Measurements from ENCODE around the gene PEX19. TPM values are rescaled to one million over a fixed set of nuclear protein-coding genes. Genes with fewer than 3 reads are reported as not detected.

PEX19 gene
- total and polyA plus RNA-seq, 10 of the 15 experiments (the other 5 are each of a cell fraction or from before 2014, with no cell fraction given), result 27.1 to 58.1 (median 39.6) TPM

GRCh38 chr1:160285506-160285905 is 573 bp upstream of the PEX19 start (continued):
- TF ChIP-seq REST (IDR thresholded peaks at IDR 0.05; ENCODE audit: low read depth, low read length) (no peak), RELB (IDR thresholded peaks at IDR 0.05; ENCODE audit: low read depth) (no peak), MXI1 (IDR thresholded peaks at IDR 0.05; ENCODE audit: low read depth, low read length) (no peak)

- H3K79me2 ChIP-seq (ENCODE audit: control insufficient read depth, insufficient read depth, low read length), result peaks cover 13% of the 10 kb centered on the region
- ChIA-PET POLR2A (interaction anchor here (1.0 to 2.9 kb wide), 4 partner anchors 22 to 187 kb away, joined by 3 to 29 read pairs (median 4); partner anchors contain the start of gene DCAF8), CTCF (interaction anchor here (1.0 to 2.7 kb wide), 16 partner anchors 17 to 199 kb away, joined by 3 to 22 read pairs (median 4); partner anchors contain the start of gene DCAF8), SMC1A (ENCODE audit: uncharacterized antibody, unreplicated experiment) (interaction anchor here (0.8 to 2.6 kb wide), 19 partner anchors 10 to 188 kb away, joined by 3 to 21 read pairs (median 4); partner anchors contain the start of genes DCAF8 and IGSF8), RAD21 (ENCODE audit: unreplicated experiment) (interaction anchor here (1.0 to 2.5 kb wide), 9 partner anchors 19 to 187 kb away, joined by 3 to 27 read pairs (median 7); partner anchors contain the start of genes DCAF8 and IGSF8)
- H3K4me1 ChIP-seq (ENCODE audit: control insufficient read depth, insufficient read depth, low read length), result no peaks in the 10 kb centered on the region
- no peaks in the 10 kb centered on the region for H3K27me3 ChIP-seq (replicated peaks in 1 of 2; ENCODE audit: control insufficient read depth in 2 of 2, insufficient read depth in 2 of 2, low read length in 1 of 2)
- no peaks in the 10 kb centered on the region for H3K9me3 ChIP-seq (replicated peaks; ENCODE audit: control insufficient read depth, insufficient read depth, low read length)
- DNase-seq (ENCODE audit: low read depth, low spot score), result no peak
- peak overlapping the region; percentile 68 for H3K27ac ChIP-seq (ENCODE audit: control insufficient read depth, insufficient read depth)
- H2AFZ ChIP-seq (ENCODE audit: control insufficient read depth, low read depth, low read length), result peak overlapping the region; percentile 93
- peaks cover under 1 to 5% of the 10 kb centered on the region in 2 experiments; a peak in 3 of 4 replicates for H3K36me3 ChIP-seq (ENCODE audit: control insufficient read depth in 2 of 2, insufficient read depth in 2 of 2, low read length in 1 of 2)
- peak overlapping the region; percentile 91 for H3K4me3 ChIP-seq
- H3K4me2 ChIP-seq (ENCODE audit: control insufficient read depth, insufficient read depth), result peak overlapping the region; percentile 91
- no peaks in the 10 kb centered on the region for H4K20me1 ChIP-seq (ENCODE audit: control insufficient read depth, insufficient read depth)
- peak overlapping the region; percentile 92 for H3K9ac ChIP-seq (ENCODE audit: control insufficient read depth, insufficient read depth, low read length)
- no peak for FAIRE-seq
- intact Hi-C loops (cut with micrococcal nuclease; ENCODE audit: unreplicated experiment) (no loop called here), in situ Hi-C loops (cut with MboI) (no loop called here)
- peak; percentile 58 for ATAC-seq
- WGBS (ENCODE audit: insufficient coverage, insufficient replicate concordance, low lambda C conversion rate, missing lambda C conversion rate), result 3% methylated on average over 15 of the region's 15 CpGs
- BruUV-seq (replicated peaks), result no TSS peak
- no peak for TF ChIP-seq MEF2B (IDR thresholded peaks at IDR 0.05; ENCODE audit: partially characterized antibody, poor library complexity, severe bottlenecking)
- TF ChIP-seq RAD51 (IDR thresholded peaks at IDR 0.05), result no peak
- TF ChIP-seq JUNB (IDR thresholded peaks at IDR 0.05), result no peak
- no peak for TF ChIP-seq PKNOX1 (IDR thresholded peaks at IDR 0.05)
- no peak for TF ChIP-seq HDGF (IDR thresholded peaks at IDR 0.05)
- no peak for TF ChIP-seq TARDBP (IDR thresholded peaks at IDR 0.05; ENCODE audit: borderline replicate concordance)
Observed at GRCh38 chr1:160284220-160284781, 632 bp downstream of the PEX19 start.
